Activated CD4-positive, alpha-beta T cell treated with anti-CD3 and anti-CD28 coated beads for 1 hour (primary cell): ENCODE measurements around the gene CAMKK2.
"Not testable (repeated sequence)": the region's sequence is repeated elsewhere in the genome, so short reads cannot be mapped to it uniquely, and the experiment has no call there.

Experiments
- DNase-seq: peaks from one replicate; pipeline ENCODE4 v3.0.0-alpha.2; 2020

CAMKK2 gene

DNA sequence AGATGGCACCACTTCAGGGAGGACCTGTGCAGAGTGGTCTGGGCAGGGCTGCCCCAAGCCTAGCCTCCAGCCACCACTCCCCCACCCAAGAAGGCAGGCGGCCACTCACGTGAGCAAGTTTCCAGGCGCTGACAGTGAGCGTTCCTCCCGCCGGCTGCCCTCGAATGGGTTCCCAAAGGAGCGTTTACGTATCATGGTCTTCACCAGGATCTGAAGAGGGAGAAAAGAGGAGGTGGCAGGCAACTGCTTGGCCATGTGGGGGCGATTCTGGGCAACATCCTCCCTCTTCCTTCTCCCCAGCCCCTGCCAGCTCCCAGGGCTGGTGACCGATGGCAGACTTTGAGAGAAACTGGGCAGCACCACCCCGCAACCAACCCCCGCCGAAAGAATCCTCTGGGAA, 51.5 kb downstream of the CAMKK2 start:
- DNase-seq, result no peak

DNA sequence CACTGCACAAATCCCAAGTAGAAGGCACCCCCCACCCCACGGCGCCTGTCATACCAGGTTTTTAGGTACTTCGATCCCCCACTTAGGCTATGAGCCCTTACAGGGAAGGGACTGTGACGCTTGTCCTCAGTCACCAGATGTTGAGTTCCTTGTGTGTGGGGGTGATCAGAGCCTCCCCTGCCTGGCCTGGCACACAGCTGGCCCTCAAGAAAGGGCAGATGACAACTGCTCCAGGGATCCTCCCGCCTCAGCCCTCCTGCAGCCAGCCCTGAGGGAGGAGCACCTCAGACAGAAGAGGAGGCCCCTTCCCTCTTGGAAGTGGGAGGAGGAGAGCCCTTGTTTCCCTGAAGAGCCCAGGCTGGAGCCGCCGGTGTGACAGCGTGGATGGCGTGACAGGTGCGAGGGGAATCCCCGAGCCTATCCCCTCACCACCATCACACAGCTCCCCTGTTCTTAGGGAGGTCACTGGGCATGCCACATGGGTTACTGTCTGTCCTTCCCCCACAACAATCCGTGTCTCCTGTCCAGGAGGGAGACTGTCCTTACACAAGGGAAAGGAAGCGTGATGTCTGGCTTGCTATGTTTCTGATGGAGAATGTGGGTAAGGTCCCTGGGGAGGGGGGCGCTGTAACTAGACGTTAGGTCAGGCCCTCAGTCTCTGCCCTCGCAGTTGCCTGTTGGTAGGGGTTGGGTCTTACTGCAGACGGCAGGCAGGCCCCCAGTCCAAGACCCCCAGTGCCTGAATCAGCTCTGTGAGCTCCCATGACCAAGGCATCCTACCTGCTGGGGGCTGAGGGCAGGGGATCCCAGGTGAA, 55.1 kb downstream of the CAMKK2 start:
- DNase-seq, result no peak

DNA sequence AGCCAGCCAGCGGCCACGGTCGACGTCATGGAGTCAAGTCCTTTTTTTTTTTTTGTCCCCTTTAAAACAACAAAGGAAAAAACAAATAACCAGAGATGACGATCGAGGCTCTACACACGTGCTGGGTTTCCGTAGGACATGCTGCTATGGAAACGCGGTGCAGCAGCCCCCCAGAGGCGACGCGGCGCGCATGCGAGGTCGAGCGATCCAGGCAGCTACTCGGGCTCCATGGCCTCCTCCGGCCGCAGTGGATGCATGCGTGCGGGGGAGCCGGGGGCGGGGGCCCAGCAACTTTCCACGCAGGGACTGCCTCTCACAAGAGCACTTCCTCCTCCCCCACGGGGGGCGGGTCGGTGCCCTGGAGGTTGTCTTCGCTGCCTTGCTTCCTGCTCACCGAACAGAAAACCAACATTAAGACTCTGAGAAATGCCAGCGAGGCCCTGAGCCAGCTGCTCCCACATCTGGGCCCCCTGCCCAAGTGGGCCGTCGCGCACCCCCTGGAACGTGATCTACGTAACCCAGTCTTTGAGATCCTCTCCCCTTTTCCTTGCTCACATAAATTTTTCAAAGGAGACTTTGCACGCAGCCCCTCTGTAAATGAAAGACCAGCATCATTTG, 55.9 kb downstream of the CAMKK2 start:
- peak; percentile 88 for DNase-seq

DNA sequence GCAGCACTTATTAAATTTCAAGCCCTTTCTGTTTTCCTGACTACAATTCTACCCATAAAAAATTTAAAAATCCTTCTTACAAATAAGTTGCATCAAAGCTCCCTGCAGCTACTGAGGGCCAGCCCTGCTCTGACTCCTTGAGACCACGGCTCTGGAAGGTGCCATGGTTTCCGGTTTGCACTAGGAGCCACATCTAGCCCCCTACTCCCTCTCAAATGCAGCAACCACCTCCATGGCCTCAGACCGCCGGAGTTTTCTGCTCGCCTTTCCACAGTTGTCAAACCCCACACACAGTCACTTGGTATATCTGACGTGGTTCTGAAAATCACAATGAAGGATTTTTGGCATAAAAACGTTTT, 56.5 kb downstream of the CAMKK2 start:
- DNase-seq, result no peak

DNA sequence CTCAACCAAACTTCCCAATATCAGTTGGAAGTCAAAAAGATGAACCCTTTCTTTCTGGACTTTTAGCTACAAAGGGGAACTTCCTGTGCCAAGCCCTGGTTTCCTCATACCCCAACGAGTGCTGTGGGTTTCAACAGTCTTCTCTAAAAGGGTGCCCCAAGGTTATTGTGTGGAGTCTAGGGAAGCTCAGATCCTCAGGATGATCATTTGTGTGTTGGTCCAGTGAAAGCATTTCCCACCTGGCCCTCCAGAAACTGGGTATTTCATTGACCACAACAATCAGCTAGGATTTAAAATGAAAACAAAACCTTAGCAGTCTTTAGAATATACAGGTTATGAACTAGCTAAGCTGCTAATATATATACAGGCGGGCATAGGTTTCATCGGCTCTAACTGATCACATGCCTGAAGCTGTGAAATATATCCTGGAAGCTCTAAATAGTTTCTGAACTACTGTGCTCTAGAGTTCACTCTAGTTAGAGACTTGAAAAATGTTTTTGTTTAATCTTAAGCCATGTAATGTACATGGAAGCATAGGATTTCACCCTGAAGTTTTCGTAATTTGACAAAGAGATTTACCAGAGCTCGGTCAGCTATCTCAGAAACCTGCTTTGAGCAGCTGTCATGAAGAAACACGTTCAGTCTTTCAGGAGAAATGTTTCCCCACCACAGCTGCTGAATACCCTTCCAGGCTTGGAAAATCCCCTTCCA, 57.0 kb downstream of the CAMKK2 start:
- no peak for DNase-seq

DNA sequence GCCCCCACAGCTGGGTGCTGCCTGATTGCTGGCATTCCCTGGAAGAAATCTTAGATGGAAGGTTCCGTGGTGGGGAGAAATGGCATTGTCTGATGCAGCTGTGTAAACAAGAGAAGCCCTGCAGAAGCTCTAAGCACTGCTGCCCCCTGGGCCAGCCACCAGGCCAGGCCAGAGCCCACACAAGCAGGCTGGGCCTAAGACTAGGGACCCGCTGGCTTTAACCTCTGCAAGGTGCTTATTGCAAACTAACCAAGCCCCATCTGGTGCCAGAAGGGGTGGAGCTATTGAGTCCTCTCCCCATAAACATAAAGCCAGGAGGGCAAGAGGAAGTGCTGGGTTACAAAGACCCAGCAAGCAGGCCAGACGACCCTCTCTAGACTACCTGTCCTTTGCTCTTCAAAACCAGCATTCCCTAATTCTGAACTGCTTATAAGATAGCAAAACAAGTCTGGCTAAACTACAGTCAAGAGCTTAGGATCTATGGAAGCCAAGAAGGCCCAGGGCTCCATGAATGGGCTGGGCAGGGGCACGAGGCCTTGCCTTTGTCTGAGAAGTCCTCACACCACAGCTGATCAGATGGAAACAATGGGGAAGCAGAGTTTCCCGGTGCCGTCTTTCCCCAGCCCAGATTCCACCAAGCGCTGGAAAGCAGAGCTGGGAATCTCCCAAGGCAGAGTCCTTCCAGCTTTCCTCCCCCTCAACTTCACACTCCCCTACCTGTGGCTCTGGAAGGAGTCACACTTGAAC, 57.7 kb downstream of the CAMKK2 start:
- no peak for DNase-seq

DNA sequence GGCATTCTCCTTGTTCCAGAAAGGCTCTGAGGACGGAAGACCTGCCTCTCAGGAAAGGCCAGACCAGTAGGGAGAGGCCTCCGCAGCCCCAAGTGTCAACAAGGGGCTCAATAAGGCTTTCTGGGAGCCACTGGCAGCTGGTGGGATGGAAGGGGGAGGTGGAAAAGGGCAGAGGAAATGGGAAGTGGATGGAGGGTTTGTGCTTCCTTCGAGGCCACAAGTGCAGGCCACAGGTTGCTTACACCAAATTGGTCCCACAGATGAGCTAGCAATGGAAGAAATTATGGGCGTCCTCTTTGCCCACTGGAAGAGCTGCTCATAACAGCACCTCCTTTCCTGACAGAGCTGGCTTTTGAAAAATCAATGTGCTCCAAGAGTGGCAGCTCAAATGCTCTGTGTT, 58.4 kb downstream of the CAMKK2 start:
- DNase-seq, result no peak

DNA sequence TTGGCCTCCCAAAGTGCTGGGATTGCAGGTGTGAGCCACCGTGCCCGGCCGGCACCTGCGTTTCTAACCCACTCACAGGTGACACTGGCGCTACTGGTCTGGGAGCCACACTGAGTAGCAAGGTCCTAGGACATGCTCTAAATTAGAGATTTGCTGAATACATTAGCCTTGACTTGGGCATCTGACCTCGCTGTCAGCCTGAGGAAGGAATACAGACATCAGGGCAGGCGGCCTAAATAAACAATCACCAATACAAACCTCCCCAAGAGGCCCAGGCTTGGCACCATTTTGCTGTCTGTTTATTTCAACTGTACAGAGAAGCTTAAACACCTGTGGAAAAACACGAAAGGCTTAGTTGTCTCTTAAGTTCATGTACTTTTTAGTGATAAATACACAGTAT, 59.1 kb downstream of the CAMKK2 start:
- DNase-seq, result no peak

DNA sequence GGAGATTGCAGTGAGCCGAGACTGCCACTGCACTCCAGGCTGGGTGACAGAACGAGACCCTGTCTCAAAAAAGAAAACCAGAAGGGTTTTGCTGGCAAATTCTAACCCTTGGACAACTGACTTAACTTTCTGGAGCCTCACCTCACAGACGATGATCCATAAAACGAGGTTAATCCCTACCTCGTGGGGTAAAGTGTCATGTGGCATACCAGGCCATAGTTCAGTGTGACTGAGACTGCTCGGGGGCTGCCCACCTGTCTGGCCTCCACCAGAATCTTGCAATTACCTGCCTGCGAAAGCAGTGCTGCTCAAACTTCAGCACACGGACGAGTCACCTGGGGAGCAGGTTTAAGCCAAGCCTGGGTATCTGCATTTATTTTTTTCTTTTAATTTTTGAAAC, 59.7 kb downstream of the CAMKK2 start:
- no peak for DNase-seq

DNA sequence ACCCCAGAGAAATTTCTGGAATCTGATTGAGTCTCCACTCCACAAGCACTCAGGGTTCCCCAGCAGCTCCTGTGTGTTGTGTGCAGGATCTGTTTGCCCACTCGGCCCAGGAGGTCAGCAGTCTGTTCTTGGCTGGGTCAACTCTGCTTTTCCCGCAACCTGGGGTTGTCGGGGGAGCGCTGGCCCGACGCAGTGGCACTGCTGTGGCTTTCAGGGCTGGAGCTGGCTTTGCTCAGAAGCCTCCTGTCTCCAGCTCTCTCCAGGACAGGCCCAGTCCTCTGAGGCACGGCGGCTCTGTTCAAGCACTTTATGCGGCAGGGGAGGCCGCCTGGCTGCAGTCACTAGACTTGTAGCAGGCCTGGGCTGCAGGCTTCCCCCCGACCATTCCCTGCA, 62.9 kb downstream of the CAMKK2 start:
- DNase-seq, result no peak

DNA sequence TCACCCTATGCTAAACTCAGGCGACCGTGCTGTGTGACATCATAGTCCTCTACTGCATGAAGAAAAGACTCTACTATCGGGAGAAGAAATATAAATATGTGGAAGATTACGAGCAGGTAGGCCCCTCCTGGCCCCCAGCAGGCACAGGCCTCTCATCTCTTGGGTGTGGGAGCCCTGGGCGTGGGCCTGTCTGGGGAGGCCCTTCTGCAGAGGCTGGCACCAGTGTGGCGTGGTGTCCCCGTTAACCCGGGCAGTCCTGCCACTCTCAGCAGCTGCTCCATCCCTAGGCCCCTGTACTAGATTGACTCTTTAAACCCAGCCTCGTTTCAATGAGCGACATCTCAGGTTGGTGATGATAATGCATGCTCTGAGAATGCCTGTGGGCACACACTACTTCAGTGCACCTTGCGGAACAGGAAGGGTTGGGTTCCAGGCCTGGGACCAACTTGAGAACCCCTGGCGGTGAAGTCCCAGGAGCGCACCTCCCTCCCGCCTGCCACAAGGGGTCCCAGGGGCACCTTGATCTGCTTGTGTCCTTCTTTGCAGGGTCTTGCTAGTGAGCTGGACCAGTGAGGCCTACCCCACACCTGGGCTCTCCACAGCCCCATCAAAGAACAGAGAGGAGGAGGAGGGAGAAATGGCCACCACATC, 63.4 kb downstream of the CAMKK2 start:
- no peak for DNase-seq

DNA sequence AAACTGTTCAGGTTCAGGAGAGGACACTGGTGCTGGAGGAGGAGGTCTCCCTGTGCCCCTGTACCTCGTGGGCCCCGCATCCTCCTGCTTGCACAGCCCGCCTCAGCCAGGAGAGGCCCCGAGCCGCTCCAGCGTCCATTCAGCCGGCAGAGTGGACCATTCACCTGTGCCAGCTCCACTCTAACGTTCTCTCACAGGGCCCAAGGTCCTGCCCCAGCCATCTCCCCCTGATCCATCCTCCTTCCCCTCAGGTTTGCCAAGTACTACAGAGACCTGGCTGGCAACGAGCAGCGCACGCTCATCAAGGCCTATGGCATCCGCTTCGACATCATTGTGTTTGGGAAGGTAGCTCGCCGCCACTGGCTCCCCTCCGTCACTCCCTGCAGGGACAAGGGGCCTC, 64.3 kb downstream of the CAMKK2 start:
- DNase-seq, result no peak

DNA sequence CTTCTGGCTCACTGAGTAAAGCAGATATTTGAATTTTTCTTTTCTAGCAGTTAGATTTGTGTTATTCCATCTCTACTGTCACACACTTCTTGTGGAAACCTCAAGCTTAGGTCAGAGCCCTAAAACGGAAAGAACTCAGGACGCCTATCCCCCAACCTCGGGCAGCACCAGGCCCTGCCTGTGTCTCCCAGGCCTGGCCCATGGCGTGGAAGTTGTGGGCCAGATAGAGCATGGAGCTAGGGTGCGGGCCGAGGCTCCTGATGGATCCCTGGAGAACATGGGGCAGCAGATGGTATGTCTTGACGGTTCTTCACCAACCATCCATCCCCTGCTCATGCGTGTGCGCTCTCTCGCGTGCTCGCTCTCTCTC, 66.0 kb downstream of the CAMKK2 start:
- no peak for DNase-seq

DNA sequence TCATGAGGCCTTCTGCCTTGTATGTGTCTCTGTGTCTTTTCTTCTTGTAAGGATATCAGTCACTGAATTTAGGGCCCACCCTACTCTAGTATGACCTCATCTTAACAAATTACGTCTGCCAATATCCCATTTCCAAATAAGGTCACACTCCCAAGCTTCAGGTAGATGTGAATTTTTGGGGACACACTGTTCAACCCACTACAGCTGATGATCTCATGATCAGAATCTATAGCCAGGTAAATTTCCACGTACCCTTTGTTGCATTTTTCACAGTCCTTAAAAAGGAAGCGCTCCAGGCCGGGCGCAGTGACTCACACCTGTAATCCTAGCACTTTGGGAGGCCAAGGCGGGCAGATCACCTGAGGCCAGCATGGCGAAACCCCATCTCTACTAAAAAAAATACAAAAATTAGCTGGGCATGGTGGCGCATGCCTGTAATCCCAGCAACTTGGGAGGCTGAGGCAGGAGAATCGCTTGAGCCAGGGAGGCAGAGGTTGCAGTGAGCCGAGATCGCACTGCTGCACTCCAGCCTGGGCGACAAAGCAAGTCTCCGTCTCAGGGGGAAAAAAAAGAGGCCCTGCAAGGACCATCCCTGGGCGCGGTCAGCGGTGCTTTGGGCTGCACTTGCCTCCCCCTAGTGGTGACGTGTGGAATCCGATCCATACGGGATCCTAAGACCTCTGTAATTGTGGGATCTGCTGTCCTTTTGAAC, 66.5 kb downstream of the CAMKK2 start:
- DNase-seq, result peak; percentile 32

DNA sequence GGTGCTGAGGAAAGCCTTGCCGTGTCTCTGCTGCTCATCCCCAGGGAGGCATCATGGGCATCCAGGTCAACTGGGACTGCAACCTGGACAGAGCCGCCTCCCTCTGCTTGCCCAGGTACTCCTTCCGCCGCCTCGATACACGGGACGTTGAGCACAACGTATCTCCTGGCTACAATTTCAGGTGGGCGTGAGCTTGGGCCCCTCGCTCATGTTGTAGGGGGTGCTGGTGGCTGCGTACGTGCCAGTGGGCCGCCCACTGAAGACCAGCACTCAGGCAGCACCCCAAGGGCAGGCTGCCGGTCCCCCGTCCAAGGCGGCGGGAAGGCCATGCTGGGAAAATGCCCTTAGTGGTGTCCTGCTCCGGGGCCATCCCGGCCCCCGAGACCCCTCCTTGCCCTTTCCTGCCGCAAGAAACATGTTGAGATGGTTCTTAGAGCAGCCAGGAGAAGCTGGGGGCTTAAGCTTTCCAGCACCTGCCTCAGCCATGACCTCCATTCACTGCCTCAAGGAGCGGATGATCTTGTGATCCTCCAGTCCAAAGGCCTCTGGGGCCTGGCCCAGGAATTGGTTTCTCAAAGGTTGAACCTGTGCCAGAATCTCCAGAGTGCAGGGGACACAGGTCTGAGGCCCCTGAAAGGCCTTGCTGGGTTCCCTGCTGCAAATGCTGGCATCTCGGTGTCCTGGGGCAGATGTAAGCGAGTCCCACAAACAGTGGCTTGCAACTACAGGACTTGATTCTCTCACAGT, 67.4 kb downstream of the CAMKK2 start:
- no peak for DNase-seq

DNA sequence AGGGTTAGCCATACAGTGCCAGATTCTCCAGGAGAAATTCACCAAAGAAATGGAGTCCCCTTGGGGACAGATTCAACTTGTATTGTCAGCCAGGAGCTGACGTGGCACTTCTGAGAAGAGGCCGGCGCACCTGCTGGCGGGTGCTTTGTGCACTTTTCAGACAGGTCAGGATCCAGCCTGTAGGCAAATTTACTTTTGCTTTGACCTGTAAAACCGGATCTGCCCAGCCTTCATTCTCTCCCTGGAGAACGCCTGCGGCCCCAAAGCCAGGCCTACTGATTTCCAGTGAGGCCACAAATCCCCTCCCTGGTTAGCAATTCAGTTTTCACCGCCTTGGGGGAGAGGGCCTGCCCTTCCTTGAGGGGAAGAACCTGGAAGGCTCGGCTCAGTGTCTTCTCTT, 69.2 kb downstream of the CAMKK2 start:
- no peak for DNase-seq

DNA sequence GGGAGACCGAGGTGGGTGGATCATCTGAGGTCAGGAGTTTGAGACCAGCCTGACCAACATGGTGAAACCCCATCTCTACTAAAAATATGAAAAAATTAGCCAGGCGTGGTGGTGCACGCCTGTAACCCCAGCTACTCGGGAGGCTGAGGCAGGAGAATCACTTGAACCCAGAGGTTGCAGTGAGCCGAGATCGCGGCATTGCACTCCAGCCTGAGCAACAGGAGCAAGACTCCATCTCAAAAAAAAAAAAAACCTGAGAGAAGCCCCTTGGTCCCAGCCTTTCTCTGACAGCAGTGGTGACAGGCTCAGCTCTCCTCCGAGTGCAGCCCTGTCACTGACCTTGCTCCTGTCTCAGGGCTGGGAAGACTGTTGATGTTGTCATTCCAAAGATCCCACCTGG, 69.6 kb downstream of the CAMKK2 start:
- DNase-seq, result not testable (repeated sequence)

DNA sequence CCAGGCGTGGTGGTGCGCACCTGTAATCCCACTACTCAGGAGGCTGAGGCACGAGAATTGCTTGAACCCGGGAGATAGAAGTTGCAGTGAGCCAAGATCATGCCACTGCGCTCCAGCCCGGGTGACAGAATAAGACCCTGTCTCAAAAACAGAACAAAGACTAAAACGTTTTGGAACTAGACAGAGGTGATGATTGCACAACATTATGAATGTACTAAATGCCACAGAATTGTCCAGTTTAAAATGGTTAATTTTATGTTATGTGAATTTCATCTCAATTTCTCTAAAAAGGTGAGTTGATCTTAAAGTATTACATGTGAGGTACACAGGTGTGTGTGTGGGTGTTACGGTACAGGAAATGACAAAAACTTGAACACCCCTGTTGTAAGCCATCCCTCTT, 70.1 kb downstream of the CAMKK2 start:
- no peak for DNase-seq

DNA sequence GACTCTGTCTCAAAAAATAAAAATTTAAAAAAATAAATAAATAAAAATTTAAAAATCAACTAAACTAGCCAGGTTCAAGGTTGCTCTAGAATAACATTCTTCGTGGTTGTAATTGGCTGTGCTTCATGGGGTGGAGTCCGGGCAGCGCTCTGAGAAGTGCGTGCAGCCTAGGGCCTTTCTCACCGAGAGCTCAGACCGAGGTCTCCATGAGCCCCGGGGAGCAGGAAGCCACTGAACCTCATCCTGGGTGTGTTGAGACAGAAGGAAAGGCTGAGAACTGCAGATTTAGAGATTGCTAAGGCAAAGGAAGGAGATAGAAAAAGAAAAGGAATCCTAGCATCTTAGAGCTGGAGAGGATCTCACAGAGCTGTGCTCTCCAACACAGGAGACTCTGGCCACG, 71.9 kb downstream of the CAMKK2 start:
- peak; percentile 22 for DNase-seq

DNA sequence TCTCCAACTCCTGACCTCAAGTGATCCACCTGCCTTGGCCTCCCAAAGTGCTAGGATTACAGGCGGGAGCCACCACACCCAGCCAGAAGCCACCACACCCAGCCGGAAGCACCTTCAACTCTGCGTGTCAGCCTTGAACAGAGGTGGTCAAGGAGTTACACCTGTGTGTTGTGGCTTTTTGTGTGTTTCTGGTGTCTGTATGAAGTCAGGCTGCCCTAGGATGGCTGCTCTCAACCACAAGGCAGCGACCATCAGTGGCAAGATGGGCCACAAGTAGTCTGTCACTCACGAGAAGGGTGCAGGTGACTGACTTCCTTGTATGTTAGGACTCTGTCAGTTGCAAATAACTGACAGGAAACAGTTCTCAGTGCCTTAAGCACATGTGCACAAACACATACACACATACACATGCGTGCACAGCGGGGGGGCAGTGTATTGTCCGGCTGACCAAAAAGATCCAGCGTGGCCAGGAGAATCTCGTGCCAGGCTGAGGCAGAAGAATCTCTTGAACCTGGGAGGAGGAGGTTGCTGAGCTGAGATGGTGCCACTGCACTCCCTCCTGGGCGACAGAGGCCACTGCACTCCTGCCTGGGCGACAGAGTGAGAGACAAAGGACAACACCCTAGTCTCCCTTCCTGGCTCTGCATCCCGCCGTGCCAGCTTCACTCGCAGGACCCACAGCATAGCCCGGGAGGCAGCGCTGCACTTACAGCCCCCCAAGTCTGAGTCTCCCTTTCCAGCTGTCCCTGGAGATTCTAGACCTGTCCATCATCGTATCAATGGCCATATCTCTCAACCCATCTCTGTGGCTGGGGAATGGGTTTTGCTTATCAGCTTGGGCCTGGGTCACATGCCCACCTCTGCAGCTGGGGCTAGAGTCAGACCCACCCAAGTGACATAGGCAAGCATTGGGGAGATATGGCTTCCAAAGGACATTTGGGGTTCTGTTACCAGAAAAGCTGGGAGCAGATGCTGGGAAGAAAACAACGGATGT, 72.9 kb downstream of the CAMKK2 start:
- DNase-seq, result peak; percentile 34
